SK-N-SH (cell line): ENCODE data around the gene ORM1. TPM values are rescaled to one million over a fixed set of nuclear protein-coding genes. Genes with fewer than 3 reads are reported as not detected.

Experiments used
- CTCF ChIA-PET: fragments of 300-600, 350-600 bp; formaldehyde crosslinking; extraction: SDS; loops from one replicate; lab custom pipeline; 2021; lab: Yijun Ruan, JAX
- POLR2A ChIA-PET: fragments of 350-600 bp; sonication (Branson Sonifier 250); formaldehyde crosslinking; extraction: SDS; loops from one replicate; lab custom pipeline; 2020; ENCODE audit warnings: antibody characterized with exemption, inconsistent platforms; lab: Yijun Ruan, JAX
- DNase-seq: peaks from one replicate; pipeline ENCODE4 v3.0.0; 2012
- H2AFZ ChIP-seq: fragments of 200-600 bp; sonication (generic); 2 replicates; pipeline ENCODE4 v1.8.1; 2016; ENCODE audit warnings: antibody characterized with exemption, mild to moderate bottlenecking, low read depth
- H3F3A ChIP-seq: fragments of 200-600 bp; sonication (generic); replicated peaks from 2 replicates; pipeline ENCODE3; 2016; ENCODE audit warnings: antibody characterized with exemption, mild to moderate bottlenecking; ENCODE audit not compliant: insufficient read depth
- H3K27ac ChIP-seq, 2 experiments: fragments of 200-500 bp in 1 of 2; fragments of 200-600 bp in 1 of 2; sonication (Bioruptor generic) in 1 of 2; sonication (generic), shearing (Covaris generic) in 1 of 2; 2 replicates each; pipeline versions ENCODE4 v1.5.1 to v1.6.1; 2014 to 2016; ENCODE audit warnings: low read depth in 2 of 2, inconsistent platforms in 1 of 2, low read length in 1 of 2, mild to moderate bottlenecking in 1 of 2, mixed read lengths in 1 of 2
- H3K27me3 ChIP-seq: fragments of 200-600 bp; sonication (generic), shearing (Covaris generic); 2 replicates; pipeline ENCODE4 v1.6.1; 2016; ENCODE audit warnings: mixed run types; ENCODE audit not compliant: insufficient read depth
- H3K36me3 ChIP-seq, 2 experiments: fragments of 200-500 bp in 1 of 2; fragments of 200-600 bp in 1 of 2; sonication (Bioruptor generic) in 1 of 2; sonication (generic) in 1 of 2; replicated peaks in 1 of 2; 2 replicates each; pipeline versions ENCODE3 to v1.5.1; 2014 to 2016; ENCODE audit warnings: low read length in 1 of 2, mild to moderate bottlenecking in 1 of 2; ENCODE audit not compliant: insufficient read depth in 2 of 2, control insufficient read depth in 1 of 2
- H3K4me1 ChIP-seq, 2 experiments: fragments of 200-500 bp in 1 of 2; fragments of 200-600 bp in 1 of 2; sonication (Bioruptor generic) in 1 of 2; sonication (generic), shearing (Covaris generic) in 1 of 2; 2 replicates each; pipeline versions ENCODE4 v1.5.1 to v1.6.1; 2014 to 2016; ENCODE audit warnings: low read depth in 1 of 2, low read length in 1 of 2, mixed run types in 1 of 2; ENCODE audit not compliant: insufficient read depth in 2 of 2, control insufficient read depth in 1 of 2
- H3K4me2 ChIP-seq: fragments of 200-600 bp; sonication (generic), shearing (Covaris generic); 2 replicates; pipeline ENCODE4 v1.6.1; 2017; ENCODE audit warnings: mixed run types
- H3K4me3 ChIP-seq, 2 experiments: fragments of 200-500 bp in 1 of 2; fragments of 200-600 bp in 1 of 2; sonication (Bioruptor generic) in 1 of 2; sonication (generic), shearing (Covaris generic) in 1 of 2; 2 replicates each; pipeline versions ENCODE4 v1.5.1 to v1.8.1; 2014 to 2016; ENCODE audit warnings: low read depth in 2 of 2, inconsistent platforms in 1 of 2, low read length in 1 of 2, mild to moderate bottlenecking in 1 of 2, mixed read lengths in 1 of 2, moderate library complexity in 1 of 2
- H3K79me2 ChIP-seq: fragments of 200-600 bp; sonication (generic); 2 replicates; pipeline ENCODE4 v1.8.1; 2017; ENCODE audit warnings: mild to moderate bottlenecking; ENCODE audit not compliant: insufficient read depth
- H3K9ac ChIP-seq: fragments of 200-600 bp; sonication (generic); 2 replicates; pipeline ENCODE4 v1.6.1; 2017; ENCODE audit warnings: mixed run types
- H3K9me2 ChIP-seq: fragments of 200-600 bp; sonication (generic); 2 replicates; pipeline ENCODE4 v1.6.1; 2017; ENCODE audit warnings: mixed run types
- H3K9me3 ChIP-seq: fragments of 200-600 bp; sonication (generic); 2 replicates; pipeline ENCODE4 v1.6.1; 2017; ENCODE audit warnings: mixed run types, mild to moderate bottlenecking, moderate library complexity
- H4K20me1 ChIP-seq: fragments of 200-600 bp; sonication (generic); 2 replicates; pipeline ENCODE4 v1.6.1; 2017; ENCODE audit warnings: mild to moderate bottlenecking, mixed run types; ENCODE audit not compliant: insufficient read depth
- ELF1 ChIP-seq: IDR thresholded peaks from 2 replicates; pipeline ENCODE4 v1.4.0; 2012
- FOXJ3 ChIP-seq: sonication (generic); formaldehyde crosslinking; IDR thresholded peaks from 2 replicates; pipeline ENCODE4 v1.5.1; 2020; ENCODE audit warnings: mild to moderate bottlenecking, missing genetic modification reagents
- MEF2A ChIP-seq: IDR thresholded peaks from 2 replicates; pipeline ENCODE4 v1.4.0; 2012; ENCODE audit warnings: low read depth, borderline replicate concordance
- RXRA ChIP-seq: IDR thresholded peaks from 2 replicates; pipeline ENCODE4 v1.4.0; 2012; ENCODE audit warnings: low read depth, mild to moderate bottlenecking, borderline replicate concordance
- SIN3A ChIP-seq: IDR thresholded peaks from 2 replicates; pipeline ENCODE4 v1.6.1; 2012; ENCODE audit warnings: low read depth, mild to moderate bottlenecking, low read length, moderate library complexity, borderline replicate concordance
- TAF1 ChIP-seq: IDR thresholded peaks from 2 replicates; pipeline ENCODE4 v1.6.1; 2012; ENCODE audit warnings: low read depth, mild to moderate bottlenecking, low read length, moderate library complexity, borderline replicate concordance
- TCF12 ChIP-seq: IDR thresholded peaks from 2 replicates; pipeline ENCODE4 v1.4.0; 2012
- WGBS: methylation state at CpG from one replicate; pipeline ENCODE4 v1.1.6; 2017; ENCODE audit warnings: low lambda C conversion rate; 5-methylcytosine and 5-hydroxymethylcytosine counted together
- polyA plus RNA-seq, 3 experiments: library from polyadenylated mRNA; depleted of rRNA; stranded (reverse); fragments of >200 nt; gene quantifications; 2 replicates each; pipeline ENCODE4 v1.2.3, GENCODE V29; 2012
- TF ChIP-seq, protein P1 (sequence below): IDR thresholded peaks from 2 replicates; pipeline ENCODE4 v1.4.0; 2012; ENCODE audit warnings: low read depth, borderline replicate concordance
- TF ChIP-seq, protein P2 (sequence below): fragments of 150-350 bp; IDR thresholded peaks from 2 replicates; pipeline ENCODE4 v1.6.1; 2016; ENCODE audit warnings: mild to moderate bottlenecking, low read depth, low read length
- TF ChIP-seq, protein P3 (sequence below): IDR thresholded peaks from 2 replicates; pipeline ENCODE4 v1.4.0; 2012; ENCODE audit warnings: low read depth, borderline replicate concordance
- TF ChIP-seq, protein P4 (sequence below): IDR thresholded peaks from 2 replicates; pipeline ENCODE4 v1.6.1; 2012; ENCODE audit warnings: mild to moderate bottlenecking, low read depth, low read length, moderate library complexity
- TF ChIP-seq, protein P5 (sequence below): IDR thresholded peaks from 2 replicates; pipeline ENCODE4 v1.4.0; 2012; ENCODE audit warnings: low read depth
- TF ChIP-seq, protein P6 (sequence below): IDR thresholded peaks from 2 replicates; pipeline ENCODE4; 2012

ORM1 gene
- polyA plus RNA-seq, 1 of the 3 experiments (the other 2 are of a cell fraction), result not detected

DNA sequence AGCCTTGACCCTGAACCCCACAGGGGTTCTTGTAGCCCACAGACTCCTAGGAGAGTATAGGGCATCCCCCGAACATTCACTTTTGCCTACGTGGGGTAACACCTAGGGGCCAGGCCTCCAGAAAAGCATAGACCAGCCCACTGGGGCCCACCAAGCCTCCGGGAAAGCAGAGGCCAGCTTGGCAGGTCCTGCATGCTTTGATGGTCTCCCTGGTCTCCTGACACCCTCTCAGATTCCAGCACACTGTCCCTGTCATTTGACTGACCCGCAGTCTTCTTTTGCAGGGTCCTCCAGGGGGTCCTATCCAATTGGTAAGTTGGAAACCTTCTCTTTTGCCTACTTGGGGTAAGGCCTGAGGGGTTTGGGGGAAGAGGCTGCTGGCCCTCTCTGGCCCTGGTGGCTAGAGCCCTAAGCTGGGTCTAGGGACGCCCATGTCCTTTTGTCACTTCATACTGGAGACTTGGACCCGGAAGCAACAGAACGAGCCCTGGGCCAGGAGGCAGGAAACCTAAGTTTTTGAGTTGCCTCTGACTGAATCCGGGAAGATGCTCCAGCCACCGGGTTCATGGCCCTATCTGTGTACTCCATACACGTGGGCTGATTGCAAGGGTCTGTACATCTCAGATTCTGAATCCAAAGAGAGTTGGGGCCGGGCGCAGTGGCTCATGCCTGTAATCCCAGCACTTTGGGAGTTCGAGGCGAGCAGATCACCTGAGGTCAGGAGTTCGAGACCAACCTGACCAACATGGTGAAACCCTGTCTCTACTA is 20.9 kb upstream of the ORM1 start (continued):
- TF ChIP-seq, protein P1, sequence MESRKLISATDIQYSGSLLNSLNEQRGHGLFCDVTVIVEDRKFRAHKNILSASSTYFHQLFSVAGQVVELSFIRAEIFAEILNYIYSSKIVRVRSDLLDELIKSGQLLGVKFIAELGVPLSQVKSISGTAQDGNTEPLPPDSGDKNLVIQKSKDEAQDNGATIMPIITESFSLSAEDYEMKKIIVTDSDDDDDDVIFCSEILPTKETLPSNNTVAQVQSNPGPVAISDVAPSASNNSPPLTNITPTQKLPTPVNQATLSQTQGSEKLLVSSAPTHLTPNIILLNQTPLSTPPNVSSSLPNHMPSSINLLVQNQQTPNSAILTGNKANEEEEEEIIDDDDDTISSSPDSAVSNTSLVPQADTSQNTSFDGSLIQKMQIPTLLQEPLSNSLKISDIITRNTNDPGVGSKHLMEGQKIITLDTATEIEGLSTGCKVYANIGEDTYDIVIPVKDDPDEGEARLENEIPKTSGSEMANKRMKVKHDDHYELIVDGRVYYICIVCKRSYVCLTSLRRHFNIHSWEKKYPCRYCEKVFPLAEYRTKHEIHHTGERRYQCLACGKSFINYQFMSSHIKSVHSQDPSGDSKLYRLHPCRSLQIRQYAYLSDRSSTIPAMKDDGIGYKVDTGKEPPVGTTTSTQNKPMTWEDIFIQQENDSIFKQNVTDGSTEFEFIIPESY, result no peak
- TF ChIP-seq TAF1, result no peak
- no peak for TF ChIP-seq FOXJ3 (CRISPR knock-in tag)

DNA sequence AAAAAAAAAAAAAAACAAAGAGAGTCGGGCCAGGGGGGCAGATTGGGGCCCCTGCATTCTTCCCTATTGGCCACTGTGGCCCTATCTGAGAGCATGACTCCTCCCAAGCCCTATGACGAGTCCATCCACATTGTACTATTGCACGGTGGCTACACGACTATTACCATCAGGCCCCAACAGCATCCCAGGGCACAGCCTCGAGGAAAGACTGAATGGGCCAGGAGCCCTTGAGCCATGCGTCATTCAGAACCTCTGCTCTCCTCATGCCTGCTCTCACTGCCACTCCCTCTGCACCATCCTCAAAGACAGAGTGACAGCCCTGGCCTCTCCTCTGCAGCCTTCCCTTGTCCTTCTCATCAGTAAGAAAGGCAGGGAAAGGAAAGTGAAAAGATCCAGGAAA is 20.2 kb upstream of the ORM1 start:
- DNase-seq, result no peak
- WGBS, result 92% methylated on average over 6 of the region's 6 CpGs
- Histone ChIP-seq H3K36me3 (peaks cover 0 to 15% of the 10 kb centered on the region in 2 experiments), H3F3A (no peaks in the 10 kb centered on the region), H3K9ac (no peak overlapping the region), H3K79me2 (no peaks in the 10 kb centered on the region), H3K27ac (no peak overlapping the region), H3K9me3 (no peaks in the 10 kb centered on the region), H3K4me3 (no peak overlapping the region), H2AFZ (no peak overlapping the region), H4K20me1 (no peaks in the 10 kb centered on the region), H3K4me1 (peaks cover 0 to 5% of the 10 kb centered on the region in 2 experiments; a peak in 1 of 4 replicates), H3K4me2 (no peak overlapping the region), H3K27me3 (no peaks in the 10 kb centered on the region), H3K9me2 (no peaks in the 10 kb centered on the region)
- TF ChIP-seq RXRA (no peak), TCF12 (no peak)
- TF ChIP-seq, protein P2, sequence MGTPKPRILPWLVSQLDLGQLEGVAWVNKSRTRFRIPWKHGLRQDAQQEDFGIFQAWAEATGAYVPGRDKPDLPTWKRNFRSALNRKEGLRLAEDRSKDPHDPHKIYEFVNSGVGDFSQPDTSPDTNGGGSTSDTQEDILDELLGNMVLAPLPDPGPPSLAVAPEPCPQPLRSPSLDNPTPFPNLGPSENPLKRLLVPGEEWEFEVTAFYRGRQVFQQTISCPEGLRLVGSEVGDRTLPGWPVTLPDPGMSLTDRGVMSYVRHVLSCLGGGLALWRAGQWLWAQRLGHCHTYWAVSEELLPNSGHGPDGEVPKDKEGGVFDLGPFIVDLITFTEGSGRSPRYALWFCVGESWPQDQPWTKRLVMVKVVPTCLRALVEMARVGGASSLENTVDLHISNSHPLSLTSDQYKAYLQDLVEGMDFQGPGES, result no peak
- POLR2A ChIA-PET, result no interaction called here
- CTCF ChIA-PET, result no interaction called here

DNA sequence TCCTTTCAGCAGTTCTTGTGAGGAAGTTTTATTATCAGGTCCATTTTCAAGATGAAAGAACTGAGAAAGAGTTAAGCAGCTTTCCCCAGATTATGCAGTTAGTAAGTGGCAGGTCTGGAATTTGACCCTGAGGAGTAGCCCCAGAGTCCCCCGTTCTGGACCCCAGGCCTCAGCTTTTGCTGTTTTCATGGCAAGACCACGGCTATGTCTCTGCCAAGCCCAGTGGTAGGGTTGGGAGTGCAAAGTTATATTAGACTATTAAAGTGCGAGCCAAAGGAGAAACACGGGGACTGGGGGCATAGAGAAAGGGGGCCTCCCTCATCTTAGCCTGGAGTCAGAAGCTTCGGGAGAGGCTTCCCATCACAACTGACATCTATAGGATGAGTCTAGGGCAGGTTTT is 19.3 kb upstream of the ORM1 start:
- no peaks in the 10 kb centered on the region for H3K9me2 ChIP-seq
- DNase-seq, result no peak
- peaks cover 0 to 7% of the 10 kb centered on the region in 2 experiments for H3K36me3 ChIP-seq
- no peak overlapping the region for H2AFZ ChIP-seq
- H3K9me3 ChIP-seq, result no peaks in the 10 kb centered on the region
- H3F3A ChIP-seq, result no peaks in the 10 kb centered on the region
- POLR2A ChIA-PET, result no interaction called here
- no peak overlapping the region for H3K27ac ChIP-seq
- 88% methylated on average over 5 of the region's 5 CpGs for WGBS
- CTCF ChIA-PET, result interaction anchor here (0.7 to 1.2 kb wide), 5 partner anchors 61 to 230 kb away, joined by 3 to 4 read pairs (median 4); partner anchors contain the start of genes COL27A1 and KIF12
- no peak overlapping the region for H3K9ac ChIP-seq
- no peak overlapping the region for H3K4me2 ChIP-seq
- H3K4me3 ChIP-seq, result no peak overlapping the region
- no peaks in the 10 kb centered on the region for H4K20me1 ChIP-seq
- H3K79me2 ChIP-seq, result no peaks in the 10 kb centered on the region
- H3K4me1 ChIP-seq, result peaks cover 0 to 5% of the 10 kb centered on the region in 2 experiments; a peak in 1 of 4 replicates
- no peaks in the 10 kb centered on the region for H3K27me3 ChIP-seq
- TF ChIP-seq RXRA (no peak), TCF12 (no peak), TAF1 (no peak), SIN3A (no peak), ELF1 (no peak), MEF2A (no peak)
- TF ChIP-seq, protein P3, sequence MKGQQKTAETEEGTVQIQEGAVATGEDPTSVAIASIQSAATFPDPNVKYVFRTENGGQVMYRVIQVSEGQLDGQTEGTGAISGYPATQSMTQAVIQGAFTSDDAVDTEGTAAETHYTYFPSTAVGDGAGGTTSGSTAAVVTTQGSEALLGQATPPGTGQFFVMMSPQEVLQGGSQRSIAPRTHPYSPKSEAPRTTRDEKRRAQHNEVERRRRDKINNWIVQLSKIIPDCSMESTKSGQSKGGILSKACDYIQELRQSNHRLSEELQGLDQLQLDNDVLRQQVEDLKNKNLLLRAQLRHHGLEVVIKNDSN, result no peak
- TF ChIP-seq, protein P4, sequence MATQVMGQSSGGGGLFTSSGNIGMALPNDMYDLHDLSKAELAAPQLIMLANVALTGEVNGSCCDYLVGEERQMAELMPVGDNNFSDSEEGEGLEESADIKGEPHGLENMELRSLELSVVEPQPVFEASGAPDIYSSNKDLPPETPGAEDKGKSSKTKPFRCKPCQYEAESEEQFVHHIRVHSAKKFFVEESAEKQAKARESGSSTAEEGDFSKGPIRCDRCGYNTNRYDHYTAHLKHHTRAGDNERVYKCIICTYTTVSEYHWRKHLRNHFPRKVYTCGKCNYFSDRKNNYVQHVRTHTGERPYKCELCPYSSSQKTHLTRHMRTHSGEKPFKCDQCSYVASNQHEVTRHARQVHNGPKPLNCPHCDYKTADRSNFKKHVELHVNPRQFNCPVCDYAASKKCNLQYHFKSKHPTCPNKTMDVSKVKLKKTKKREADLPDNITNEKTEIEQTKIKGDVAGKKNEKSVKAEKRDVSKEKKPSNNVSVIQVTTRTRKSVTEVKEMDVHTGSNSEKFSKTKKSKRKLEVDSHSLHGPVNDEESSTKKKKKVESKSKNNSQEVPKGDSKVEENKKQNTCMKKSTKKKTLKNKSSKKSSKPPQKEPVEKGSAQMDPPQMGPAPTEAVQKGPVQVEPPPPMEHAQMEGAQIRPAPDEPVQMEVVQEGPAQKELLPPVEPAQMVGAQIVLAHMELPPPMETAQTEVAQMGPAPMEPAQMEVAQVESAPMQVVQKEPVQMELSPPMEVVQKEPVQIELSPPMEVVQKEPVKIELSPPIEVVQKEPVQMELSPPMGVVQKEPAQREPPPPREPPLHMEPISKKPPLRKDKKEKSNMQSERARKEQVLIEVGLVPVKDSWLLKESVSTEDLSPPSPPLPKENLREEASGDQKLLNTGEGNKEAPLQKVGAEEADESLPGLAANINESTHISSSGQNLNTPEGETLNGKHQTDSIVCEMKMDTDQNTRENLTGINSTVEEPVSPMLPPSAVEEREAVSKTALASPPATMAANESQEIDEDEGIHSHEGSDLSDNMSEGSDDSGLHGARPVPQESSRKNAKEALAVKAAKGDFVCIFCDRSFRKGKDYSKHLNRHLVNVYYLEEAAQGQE, result no peak
- TF ChIP-seq, protein P5, sequence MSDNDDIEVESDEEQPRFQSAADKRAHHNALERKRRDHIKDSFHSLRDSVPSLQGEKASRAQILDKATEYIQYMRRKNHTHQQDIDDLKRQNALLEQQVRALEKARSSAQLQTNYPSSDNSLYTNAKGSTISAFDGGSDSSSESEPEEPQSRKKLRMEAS, result no peak
- TF ChIP-seq, protein P6, sequence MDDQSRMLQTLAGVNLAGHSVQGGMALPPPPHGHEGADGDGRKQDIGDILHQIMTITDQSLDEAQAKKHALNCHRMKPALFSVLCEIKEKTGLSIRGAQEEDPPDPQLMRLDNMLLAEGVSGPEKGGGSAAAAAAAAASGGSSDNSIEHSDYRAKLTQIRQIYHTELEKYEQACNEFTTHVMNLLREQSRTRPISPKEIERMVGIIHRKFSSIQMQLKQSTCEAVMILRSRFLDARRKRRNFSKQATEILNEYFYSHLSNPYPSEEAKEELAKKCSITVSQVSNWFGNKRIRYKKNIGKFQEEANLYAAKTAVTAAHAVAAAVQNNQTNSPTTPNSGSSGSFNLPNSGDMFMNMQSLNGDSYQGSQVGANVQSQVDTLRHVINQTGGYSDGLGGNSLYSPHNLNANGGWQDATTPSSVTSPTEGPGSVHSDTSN, result no peak
